Amniotic stem cell (primary cell): ENCODE measurements around the gene BHMT.
"Not testable (repeated sequence)": the region's sequence is repeated elsewhere in the genome, so short reads cannot be mapped to it uniquely, and the experiment has no call there.

Experiments used
- DNase-seq: peaks from one replicate; lab custom pipeline; 2025; lab: John Stamatoyannopoulos, UW

The BHMT gene

DNA sequence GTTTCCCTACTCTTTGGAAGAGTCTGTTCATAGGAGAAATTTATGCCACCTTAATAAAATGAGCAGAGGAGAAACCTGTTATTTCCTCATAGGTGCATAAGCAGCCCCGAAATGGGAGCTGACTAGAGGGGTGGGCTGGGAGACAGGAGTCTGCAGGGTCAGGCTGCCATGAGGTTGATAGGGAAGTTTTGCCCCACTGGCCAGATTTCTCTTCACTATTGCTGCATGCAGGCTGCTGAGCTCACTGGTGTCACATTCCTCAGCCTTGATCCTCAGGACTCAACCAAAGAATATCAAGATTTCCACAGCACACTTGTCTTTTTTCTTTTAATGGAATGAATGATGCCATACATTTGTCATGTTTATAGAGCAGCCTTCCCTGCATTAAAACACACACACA, 60.7 kb downstream of the BHMT start:
- DNase-seq, result no peak

- DNase-seq, result no peak
Observed at GRCh38 chr5:79173626-79174025, 62.0 kb downstream of the BHMT start.

DNA sequence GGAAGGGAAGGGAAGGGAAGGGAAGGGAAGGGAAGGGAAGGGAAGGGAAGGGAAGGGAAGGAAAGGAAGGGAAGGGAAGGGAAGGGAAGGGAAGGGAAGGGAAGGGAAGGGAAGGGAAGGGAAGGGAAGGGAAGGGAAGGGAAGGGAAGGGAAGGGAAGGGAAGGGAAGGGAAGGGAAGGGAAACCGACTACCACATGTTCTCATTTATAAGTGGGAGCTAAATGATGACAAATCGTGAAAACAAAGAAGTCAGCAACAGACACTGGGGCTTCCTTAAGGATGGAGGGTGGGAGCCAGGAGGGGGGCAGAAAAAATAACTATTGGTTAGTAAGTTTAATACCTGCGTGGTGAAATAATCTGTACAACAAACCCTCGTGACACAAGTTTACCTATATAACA, 68.8 kb downstream of the BHMT start:
- not testable (repeated sequence) for DNase-seq

DNA sequence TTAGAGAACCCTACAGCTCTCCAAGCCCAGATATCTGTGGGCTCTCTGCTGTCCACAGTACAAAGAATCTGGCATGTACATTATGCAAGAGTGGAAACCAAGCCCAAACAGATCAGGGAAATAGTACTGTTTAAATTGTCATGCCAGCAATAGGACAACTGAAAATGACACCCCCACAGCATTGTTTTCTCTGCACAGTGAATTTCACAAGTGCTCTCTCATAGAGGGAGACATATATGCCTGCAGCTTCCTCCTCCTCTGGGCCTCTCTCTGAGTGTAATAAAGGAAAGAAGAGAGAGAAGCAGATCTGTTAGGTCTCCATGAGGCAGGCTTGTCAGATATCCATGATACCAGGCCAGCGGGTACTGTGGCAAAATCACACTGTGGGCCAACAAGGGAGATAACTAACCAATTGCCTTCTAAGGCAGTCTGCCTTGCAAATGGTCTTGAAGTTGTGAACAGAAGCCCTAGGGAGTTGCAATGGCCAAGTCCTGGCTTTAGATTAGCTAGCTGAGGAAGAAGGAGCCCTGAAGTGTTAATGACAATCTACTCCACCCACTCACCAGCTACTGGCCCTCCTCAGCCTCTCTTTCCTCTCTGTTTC, 69.9 kb downstream of the BHMT start:
- no peak for DNase-seq
